ENCODE measurements around the gene DNAJC24. TPM values are rescaled to one million over a fixed set of nuclear protein-coding genes. Genes with fewer than 3 reads are reported as not detected.

Gene DNAJC24, protein sequence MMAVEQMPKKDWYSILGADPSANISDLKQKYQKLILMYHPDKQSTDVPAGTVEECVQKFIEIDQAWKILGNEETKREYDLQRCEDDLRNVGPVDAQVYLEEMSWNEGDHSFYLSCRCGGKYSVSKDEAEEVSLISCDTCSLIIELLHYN
- total RNA-seq = 7.1 and 10.3 TPM in 2 replicates

DNA sequence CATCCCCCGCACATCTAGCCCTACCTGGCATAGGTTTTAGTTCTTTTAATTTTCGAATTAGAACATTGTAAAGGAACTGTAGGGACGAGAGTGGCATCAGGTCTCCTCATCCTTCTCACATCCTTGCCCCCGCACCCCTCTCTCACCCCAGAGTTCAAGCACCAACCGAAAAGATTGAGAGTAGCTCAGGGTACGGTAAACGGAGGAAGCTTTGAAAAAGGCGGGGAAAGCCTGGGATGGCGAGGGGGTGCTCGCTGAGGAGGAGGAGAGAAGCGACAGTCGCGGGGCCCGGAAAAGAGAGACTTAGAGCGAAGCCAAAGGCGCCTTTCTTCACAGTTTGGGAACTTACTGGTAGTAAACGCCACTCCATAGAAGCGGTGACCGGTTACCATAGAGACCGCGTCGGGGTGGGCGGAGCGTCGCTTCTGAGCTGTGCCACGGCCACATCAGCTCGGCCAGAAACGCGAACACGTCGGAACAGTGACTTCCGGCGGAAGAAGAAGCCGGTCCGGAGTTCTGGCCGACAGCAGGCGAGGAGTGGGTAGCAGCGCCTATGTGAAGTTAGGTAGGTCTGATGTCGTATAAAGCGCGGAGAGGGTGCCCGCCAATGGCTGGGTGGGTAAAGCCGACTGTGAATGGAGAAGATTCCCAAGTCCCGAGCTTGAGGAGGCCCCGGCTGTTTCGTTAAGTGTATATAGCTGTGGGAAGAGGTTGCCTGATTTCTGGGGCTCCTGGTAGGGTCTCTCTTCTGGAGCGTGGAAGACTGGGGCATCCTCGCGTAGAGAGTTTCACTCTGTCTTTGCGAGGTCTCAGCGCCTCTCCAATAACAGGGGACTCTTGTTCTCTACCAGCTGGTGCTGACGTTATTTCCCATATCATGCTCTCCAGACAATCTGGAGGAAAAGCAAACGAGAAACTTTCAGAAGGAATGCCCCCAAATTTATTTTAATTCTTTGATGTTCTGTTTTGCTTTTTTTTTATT is at the start of gene DNAJC24, which contains the start of gene DCDC1:
Gene DNAJC24 (plus strand): TSS at position 513 of the 982 bp plus-strand sequence. CDS start 889 bp downstream, outside the sequence.
Gene DCDC1 (minus strand): TSS at position 392 of the 982 bp plus-strand sequence. CDS start 41,459 bp downstream, outside the sequence.

Other genes with a start within 250 kb of the DNAJC24 start
- under 0.01 TPM in 1 of 2 replicates, not detected in the other for gene DCDC1, start 121 bp upstream of the DNAJC24 start, total RNA-seq
- gene IMMP1L, start 139.8 kb downstream of the DNAJC24 start, total RNA-seq = 2.1 and 7.2 TPM in 2 replicates
- gene ELP4, start 139.9 kb downstream of the DNAJC24 start, total RNA-seq = 12.3 and 12.9 TPM in 2 replicates